GM23338 (cell line): ENCODE results near the gene ADGRD1. TPM values are rescaled to one million over a fixed set of nuclear protein-coding genes. Genes with fewer than 3 reads are reported as not detected.

Experiments
- ATAC-seq: fragments of 200-7000 bp; cut with Tn5 transposase; 3 replicates; pipeline ENCODE4 v1.9.1; 2020
- DNase-seq: peaks from one replicate; pipeline ENCODE4 v3.0.0-alpha.2; 2015; ENCODE audit warnings: low spot score
- H2AFZ ChIP-seq: fragments of 200-600 bp; sonication (generic); 2 replicates; pipeline ENCODE4 v1.8.0; 2016; ENCODE audit warnings: antibody characterized with exemption, mild to moderate bottlenecking, moderate library complexity
- H3F3A ChIP-seq: fragments of 200-600 bp; sonication (generic); replicated peaks from 2 replicates; pipeline ENCODE4 v1.8.0; 2017; ENCODE audit warnings: antibody characterized with exemption, mixed run types, low read depth
- H3K27ac ChIP-seq: fragments of 200-600 bp; sonication (generic); 2 replicates; pipeline ENCODE4 v1.6.1; 2016; ENCODE audit warnings: low read depth
- H3K27me3 ChIP-seq: fragments of 200-600 bp; sonication (generic); 2 replicates; pipeline ENCODE4 v1.8.0; 2016; ENCODE audit warnings: mild to moderate bottlenecking, mixed run types, moderate library complexity; ENCODE audit not compliant: insufficient read depth
- H3K36me3 ChIP-seq: fragments of 200-600 bp; sonication (generic); 2 replicates; pipeline ENCODE4 v1.8.0; 2016; ENCODE audit warnings: mild to moderate bottlenecking; ENCODE audit not compliant: insufficient read depth
- H3K4me1 ChIP-seq: fragments of 200-600 bp; sonication (generic); 2 replicates; pipeline ENCODE4 v1.8.0; 2016; ENCODE audit warnings: mild to moderate bottlenecking, moderate library complexity; ENCODE audit not compliant: insufficient read depth
- H3K4me2 ChIP-seq: fragments of 200-600 bp; sonication (generic); 2 replicates; pipeline ENCODE4 v1.7.1; 2017; ENCODE audit warnings: mixed run types
- H3K4me3 ChIP-seq: fragments of 200-600 bp; sonication (generic); 2 replicates; pipeline ENCODE4 v1.6.1; 2016; ENCODE audit warnings: mixed run types
- H3K79me2 ChIP-seq: fragments of 200-600 bp; sonication (generic); replicated peaks from 2 replicates; pipeline ENCODE4 v1.8.0; 2017; ENCODE audit warnings: mild to moderate bottlenecking; ENCODE audit not compliant: insufficient read depth
- H3K9me2 ChIP-seq: fragments of 200-600 bp; sonication (generic); 2 replicates; pipeline ENCODE4 v1.8.0; 2017; ENCODE audit not compliant: insufficient read depth
- H4K20me1 ChIP-seq: fragments of 200-600 bp; sonication (generic); replicated peaks from 2 replicates; pipeline ENCODE4 v1.8.0; 2017; ENCODE audit warnings: mild to moderate bottlenecking; ENCODE audit not compliant: insufficient read depth
- H3K27ac Mint-ChIP-seq: 2 replicates; pipeline ENCODE4 v1.8.0; 2020; ENCODE audit warnings: inconsistent platforms, mild to moderate bottlenecking, moderate library complexity, mixed read lengths
- H3K27me3 Mint-ChIP-seq: 3 replicates; pipeline ENCODE4 v1.8.0; 2022; ENCODE audit warnings: low read depth, mild to moderate bottlenecking, moderate library complexity, mixed read lengths, inconsistent platforms; ENCODE audit not compliant: insufficient read depth, poor library complexity
- H3K36me3 Mint-ChIP-seq: 3 replicates; pipeline ENCODE4 v1.8.0; 2021; ENCODE audit warnings: low read depth, mild to moderate bottlenecking, inconsistent platforms, moderate library complexity, mixed read lengths
- H3K4me1 Mint-ChIP-seq: 3 replicates; pipeline ENCODE4 v1.8.0; 2020; ENCODE audit warnings: mild to moderate bottlenecking, inconsistent platforms, mixed read lengths
- H3K4me3 Mint-ChIP-seq: 3 replicates; pipeline ENCODE4 v1.8.0; 2021; ENCODE audit warnings: moderate library complexity, mild to moderate bottlenecking, inconsistent platforms, mixed read lengths
- H3K9me3 Mint-ChIP-seq: 3 replicates; pipeline ENCODE4 v1.8.0; 2020; ENCODE audit warnings: moderate library complexity, mild to moderate bottlenecking, inconsistent platforms, mixed read lengths
- CREB1 ChIP-seq: fragments of 250-450 bp; sonication (Bioruptor Pico); IDR thresholded peaks from 2 replicates; pipeline ENCODE4 v1.5.0; 2020; ENCODE audit warnings: low read depth, mild to moderate bottlenecking, moderate library complexity
- EZH2 ChIP-seq: fragments of 200-600 bp; sonication (generic); IDR thresholded peaks from one replicate; pipeline ENCODE4 v1.8.0; 2017; ENCODE audit warnings: antibody characterized with exemption, mild to moderate bottlenecking, low read depth; ENCODE audit not compliant: unreplicated experiment
- EZH2phosphoT487 ChIP-seq: fragments of 200-600 bp; sonication (generic); IDR thresholded peaks from one replicate; pipeline ENCODE4 v1.8.1; 2018; ENCODE audit warnings: antibody characterized with exemption; ENCODE audit not compliant: unreplicated experiment
- JUNB ChIP-seq: IDR thresholded peaks from one replicate; pipeline ENCODE4 v1.6.1; 2016; ENCODE audit warnings: antibody characterized with exemption; ENCODE audit not compliant: unreplicated experiment
- NANOG ChIP-seq: IDR thresholded peaks from 2 replicates; pipeline ENCODE4 v1.6.1; 2016; ENCODE audit warnings: antibody characterized with exemption, borderline replicate concordance
- POLR2AphosphoS5 ChIP-seq: IDR thresholded peaks from 2 replicates; pipeline ENCODE4 v1.6.1; 2016; ENCODE audit warnings: antibody characterized with exemption, low read depth
- ZNF331 ChIP-seq: fragments of 250-450 bp; sonication (Bioruptor Pico); IDR thresholded peaks from 2 replicates; pipeline ENCODE4 v1.5.0; 2020; ENCODE audit warnings: low read depth, mild to moderate bottlenecking, moderate library complexity
- polyA plus RNA-seq: library from polyadenylated mRNA; unstranded; fragments of >200 nt; fragmentation: Nextera tagmentation; extraction: Ambion mirVana; gene quantifications from 2 replicates; pipeline ENCODE4 v1.2.1, GENCODE V29; 2016
- total RNA-seq: library from RNA; depleted of rRNA; stranded (reverse); fragments of >200 nt; shearing (Covaris generic); gene quantifications from 2 replicates; pipeline ENCODE4 v1.2.3, GENCODE V29; 2014
- TF ChIP-seq, protein P1 (sequence below), 2 experiments: fragments of 200-600 bp in 1 of 2; sonication (generic) in 1 of 2; conservative IDR thresholded peaks; 2 replicates each; pipeline versions ENCODE4 v1.5.1 to v1.6.1; 2016 to 2017; ENCODE audit warnings: antibody characterized with exemption in 2 of 2, low read depth in 2 of 2, mild to moderate bottlenecking in 2 of 2, moderate library complexity in 1 of 2
- TF ChIP-seq, protein P2 (sequence below): IDR thresholded peaks from one replicate; pipeline ENCODE4 v1.6.1; 2018; ENCODE audit warnings: antibody characterized with exemption; ENCODE audit not compliant: unreplicated experiment
- TF ChIP-seq, protein P3 (sequence below): fragments of 250-450 bp; sonication (Bioruptor Pico); IDR thresholded peaks from 2 replicates; pipeline ENCODE4 v1.5.0; 2020; ENCODE audit warnings: mild to moderate bottlenecking, moderate library complexity

The ADGRD1 gene
- total and polyA plus RNA-seq, 2 experiments from 2014 or later, result 1.4 TPM; not detected in 1

DNA sequence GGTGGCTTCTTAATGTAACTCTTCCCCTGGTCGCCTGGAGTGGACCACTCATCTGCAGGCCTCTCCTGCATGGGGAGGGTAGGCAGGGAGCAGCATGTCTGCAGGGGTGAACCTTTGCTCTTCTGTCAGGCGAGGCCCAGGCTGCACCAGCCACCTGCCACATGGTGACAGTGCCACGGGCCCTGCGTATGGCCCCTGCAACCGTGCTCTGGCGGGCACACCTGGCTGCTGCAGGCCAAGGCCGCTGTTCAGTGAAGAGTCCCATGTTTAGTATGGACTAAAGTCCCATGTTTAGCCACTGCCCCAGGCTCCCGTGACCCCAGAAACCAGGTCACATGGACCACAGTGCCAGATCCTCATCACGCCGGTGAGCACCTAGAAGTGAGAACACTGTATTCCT is 187.0 kb downstream of the ADGRD1 start:
- ATAC-seq (no peak), DNase-seq (no peak)
- no peaks in the 10 kb centered on the region for H3K79me2 ChIP-seq
- no peak overlapping the region for H3K27ac Mint-ChIP-seq
- H3K27ac ChIP-seq, result no peak overlapping the region
- no peak overlapping the region for H2AFZ ChIP-seq
- peaks cover 7% of the 10 kb centered on the region for H3K27me3 Mint-ChIP-seq
- H3K4me3 Mint-ChIP-seq, result no peak overlapping the region
- H4K20me1 ChIP-seq, result no peaks in the 10 kb centered on the region
- H3K9me3 Mint-ChIP-seq, result no peaks in the 10 kb centered on the region
- no peaks in the 10 kb centered on the region for H3K36me3 Mint-ChIP-seq
- H3K4me2 ChIP-seq, result no peak overlapping the region
- H3K27me3 ChIP-seq, result no peaks in the 10 kb centered on the region
- H3K4me1 ChIP-seq, result no peaks in the 10 kb centered on the region
- peaks cover 11% of the 10 kb centered on the region for H3K4me1 Mint-ChIP-seq
- no peak overlapping the region for H3K4me3 ChIP-seq
- TF ChIP-seq, protein P1, sequence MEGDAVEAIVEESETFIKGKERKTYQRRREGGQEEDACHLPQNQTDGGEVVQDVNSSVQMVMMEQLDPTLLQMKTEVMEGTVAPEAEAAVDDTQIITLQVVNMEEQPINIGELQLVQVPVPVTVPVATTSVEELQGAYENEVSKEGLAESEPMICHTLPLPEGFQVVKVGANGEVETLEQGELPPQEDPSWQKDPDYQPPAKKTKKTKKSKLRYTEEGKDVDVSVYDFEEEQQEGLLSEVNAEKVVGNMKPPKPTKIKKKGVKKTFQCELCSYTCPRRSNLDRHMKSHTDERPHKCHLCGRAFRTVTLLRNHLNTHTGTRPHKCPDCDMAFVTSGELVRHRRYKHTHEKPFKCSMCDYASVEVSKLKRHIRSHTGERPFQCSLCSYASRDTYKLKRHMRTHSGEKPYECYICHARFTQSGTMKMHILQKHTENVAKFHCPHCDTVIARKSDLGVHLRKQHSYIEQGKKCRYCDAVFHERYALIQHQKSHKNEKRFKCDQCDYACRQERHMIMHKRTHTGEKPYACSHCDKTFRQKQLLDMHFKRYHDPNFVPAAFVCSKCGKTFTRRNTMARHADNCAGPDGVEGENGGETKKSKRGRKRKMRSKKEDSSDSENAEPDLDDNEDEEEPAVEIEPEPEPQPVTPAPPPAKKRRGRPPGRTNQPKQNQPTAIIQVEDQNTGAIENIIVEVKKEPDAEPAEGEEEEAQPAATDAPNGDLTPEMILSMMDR (conservative IDR thresholded peaks at IDR 0.05; ENCODE audit: low read depth in 2 of 2), result no peak
- TF ChIP-seq, protein P2, sequence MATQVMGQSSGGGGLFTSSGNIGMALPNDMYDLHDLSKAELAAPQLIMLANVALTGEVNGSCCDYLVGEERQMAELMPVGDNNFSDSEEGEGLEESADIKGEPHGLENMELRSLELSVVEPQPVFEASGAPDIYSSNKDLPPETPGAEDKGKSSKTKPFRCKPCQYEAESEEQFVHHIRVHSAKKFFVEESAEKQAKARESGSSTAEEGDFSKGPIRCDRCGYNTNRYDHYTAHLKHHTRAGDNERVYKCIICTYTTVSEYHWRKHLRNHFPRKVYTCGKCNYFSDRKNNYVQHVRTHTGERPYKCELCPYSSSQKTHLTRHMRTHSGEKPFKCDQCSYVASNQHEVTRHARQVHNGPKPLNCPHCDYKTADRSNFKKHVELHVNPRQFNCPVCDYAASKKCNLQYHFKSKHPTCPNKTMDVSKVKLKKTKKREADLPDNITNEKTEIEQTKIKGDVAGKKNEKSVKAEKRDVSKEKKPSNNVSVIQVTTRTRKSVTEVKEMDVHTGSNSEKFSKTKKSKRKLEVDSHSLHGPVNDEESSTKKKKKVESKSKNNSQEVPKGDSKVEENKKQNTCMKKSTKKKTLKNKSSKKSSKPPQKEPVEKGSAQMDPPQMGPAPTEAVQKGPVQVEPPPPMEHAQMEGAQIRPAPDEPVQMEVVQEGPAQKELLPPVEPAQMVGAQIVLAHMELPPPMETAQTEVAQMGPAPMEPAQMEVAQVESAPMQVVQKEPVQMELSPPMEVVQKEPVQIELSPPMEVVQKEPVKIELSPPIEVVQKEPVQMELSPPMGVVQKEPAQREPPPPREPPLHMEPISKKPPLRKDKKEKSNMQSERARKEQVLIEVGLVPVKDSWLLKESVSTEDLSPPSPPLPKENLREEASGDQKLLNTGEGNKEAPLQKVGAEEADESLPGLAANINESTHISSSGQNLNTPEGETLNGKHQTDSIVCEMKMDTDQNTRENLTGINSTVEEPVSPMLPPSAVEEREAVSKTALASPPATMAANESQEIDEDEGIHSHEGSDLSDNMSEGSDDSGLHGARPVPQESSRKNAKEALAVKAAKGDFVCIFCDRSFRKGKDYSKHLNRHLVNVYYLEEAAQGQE, result no peak
- TF ChIP-seq CREB1 (CRISPR knock-in tag) (no peak), EZH2 (no peak), JUNB (no peak), NANOG (no peak), EZH2phosphoT487 (no peak), POLR2AphosphoS5 (no peak), ZNF331 (CRISPR knock-in tag) (no peak)
- TF ChIP-seq, protein P3, sequence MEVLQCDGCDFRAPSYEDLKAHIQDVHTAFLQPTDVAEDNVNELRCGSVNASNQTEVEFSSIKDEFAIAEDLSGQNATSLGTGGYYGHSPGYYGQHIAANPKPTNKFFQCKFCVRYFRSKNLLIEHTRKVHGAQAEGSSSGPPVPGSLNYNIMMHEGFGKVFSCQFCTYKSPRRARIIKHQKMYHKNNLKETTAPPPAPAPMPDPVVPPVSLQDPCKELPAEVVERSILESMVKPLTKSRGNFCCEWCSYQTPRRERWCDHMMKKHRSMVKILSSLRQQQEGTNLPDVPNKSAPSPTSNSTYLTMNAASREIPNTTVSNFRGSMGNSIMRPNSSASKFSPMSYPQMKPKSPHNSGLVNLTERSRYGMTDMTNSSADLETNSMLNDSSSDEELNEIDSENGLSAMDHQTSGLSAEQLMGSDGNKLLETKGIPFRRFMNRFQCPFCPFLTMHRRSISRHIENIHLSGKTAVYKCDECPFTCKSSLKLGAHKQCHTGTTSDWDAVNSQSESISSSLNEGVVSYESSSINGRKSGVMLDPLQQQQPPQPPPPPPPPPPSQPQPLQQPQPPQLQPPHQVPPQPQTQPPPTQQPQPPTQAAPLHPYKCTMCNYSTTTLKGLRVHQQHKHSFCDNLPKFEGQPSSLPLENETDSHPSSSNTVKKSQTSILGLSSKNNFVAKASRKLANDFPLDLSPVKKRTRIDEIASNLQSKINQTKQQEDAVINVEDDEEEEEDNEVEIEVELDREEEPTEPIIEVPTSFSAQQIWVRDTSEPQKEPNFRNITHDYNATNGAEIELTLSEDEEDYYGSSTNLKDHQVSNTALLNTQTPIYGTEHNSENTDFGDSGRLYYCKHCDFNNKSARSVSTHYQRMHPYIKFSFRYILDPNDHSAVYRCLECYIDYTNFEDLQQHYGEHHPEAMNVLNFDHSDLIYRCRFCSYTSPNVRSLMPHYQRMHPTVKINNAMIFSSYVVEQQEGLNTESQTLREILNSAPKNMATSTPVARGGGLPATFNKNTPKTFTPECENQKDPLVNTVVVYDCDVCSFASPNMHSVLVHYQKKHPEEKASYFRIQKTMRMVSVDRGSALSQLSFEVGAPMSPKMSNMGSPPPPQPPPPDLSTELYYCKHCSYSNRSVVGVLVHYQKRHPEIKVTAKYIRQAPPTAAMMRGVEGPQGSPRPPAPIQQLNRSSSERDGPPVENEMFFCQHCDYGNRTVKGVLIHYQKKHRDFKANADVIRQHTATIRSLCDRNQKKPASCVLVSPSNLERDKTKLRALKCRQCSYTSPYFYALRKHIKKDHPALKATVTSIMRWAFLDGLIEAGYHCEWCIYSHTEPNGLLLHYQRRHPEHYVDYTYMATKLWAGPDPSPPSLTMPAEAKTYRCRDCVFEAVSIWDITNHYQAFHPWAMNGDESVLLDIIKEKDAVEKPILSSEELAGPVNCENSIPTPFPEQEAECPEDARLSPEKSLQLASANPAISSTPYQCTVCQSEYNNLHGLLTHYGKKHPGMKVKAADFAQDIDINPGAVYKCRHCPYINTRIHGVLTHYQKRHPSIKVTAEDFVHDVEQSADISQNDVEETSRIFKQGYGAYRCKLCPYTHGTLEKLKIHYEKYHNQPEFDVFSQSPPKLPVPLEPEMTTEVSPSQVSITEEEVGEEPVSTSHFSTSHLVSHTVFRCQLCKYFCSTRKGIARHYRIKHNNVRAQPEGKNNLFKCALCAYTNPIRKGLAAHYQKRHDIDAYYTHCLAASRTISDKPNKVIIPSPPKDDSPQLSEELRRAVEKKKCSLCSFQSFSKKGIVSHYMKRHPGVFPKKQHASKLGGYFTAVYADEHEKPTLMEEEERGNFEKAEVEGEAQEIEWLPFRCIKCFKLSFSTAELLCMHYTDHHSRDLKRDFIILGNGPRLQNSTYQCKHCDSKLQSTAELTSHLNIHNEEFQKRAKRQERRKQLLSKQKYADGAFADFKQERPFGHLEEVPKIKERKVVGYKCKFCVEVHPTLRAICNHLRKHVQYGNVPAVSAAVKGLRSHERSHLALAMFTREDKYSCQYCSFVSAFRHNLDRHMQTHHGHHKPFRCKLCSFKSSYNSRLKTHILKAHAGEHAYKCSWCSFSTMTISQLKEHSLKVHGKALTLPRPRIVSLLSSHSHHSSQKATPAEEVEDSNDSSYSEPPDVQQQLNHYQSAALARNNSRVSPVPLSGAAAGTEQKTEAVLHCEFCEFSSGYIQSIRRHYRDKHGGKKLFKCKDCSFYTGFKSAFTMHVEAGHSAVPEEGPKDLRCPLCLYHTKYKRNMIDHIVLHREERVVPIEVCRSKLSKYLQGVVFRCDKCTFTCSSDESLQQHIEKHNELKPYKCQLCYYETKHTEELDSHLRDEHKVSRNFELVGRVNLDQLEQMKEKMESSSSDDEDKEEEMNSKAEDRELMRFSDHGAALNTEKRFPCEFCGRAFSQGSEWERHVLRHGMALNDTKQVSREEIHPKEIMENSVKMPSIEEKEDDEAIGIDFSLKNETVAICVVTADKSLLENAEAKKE, result no peak
- no peaks in the 10 kb centered on the region for H3F3A ChIP-seq
- no peaks in the 10 kb centered on the region for H3K9me2 ChIP-seq
- no peaks in the 10 kb centered on the region for H3K36me3 ChIP-seq
